GM21737 (cell line): ENCODE results near the gene AKR7A2.

Source experiments
- ATAC-seq: cut with Tn5 transposase; IDR thresholded peaks from one replicate; pipeline ENCODE4 v1.9.1; 2021; ENCODE audit warnings: mild to moderate bottlenecking, moderate library complexity; ENCODE audit not compliant: unreplicated experiment

Gene AKR7A2

GRCh38 chr1:19325958-19326747, 14.2 kb upstream of the AKR7A2 start:
- ATAC-seq: no peak

DNA sequence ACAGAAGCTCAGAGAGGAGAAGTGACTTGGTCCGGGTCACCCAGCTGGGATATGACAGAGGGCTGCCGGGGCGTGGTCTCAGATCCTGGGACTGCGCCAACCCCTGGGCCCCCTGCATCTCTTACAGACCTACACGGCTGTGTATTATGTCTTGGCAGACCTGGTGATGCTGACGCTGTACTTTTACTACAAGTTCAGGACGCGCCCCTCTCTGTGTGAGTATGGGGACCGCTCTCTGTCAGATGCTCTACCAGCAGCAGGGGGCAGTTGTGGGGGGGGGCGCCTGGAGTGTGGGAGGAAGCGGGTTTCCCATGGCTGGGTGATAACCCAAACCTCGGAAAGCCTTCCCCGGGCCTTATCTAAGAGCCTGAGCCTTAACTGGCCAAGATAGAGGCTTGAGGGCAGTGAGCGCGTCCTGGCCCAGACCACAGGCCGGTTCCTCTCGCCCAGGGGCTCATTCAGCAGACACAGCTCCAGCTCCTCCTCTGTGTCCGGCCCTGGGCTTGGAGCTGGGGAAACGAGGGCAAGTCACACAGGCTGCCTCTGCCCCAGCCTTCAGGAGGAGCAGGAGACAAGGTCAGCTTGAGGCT, 13.5 kb upstream of the AKR7A2 start:
- ATAC-seq: no peak

DNA sequence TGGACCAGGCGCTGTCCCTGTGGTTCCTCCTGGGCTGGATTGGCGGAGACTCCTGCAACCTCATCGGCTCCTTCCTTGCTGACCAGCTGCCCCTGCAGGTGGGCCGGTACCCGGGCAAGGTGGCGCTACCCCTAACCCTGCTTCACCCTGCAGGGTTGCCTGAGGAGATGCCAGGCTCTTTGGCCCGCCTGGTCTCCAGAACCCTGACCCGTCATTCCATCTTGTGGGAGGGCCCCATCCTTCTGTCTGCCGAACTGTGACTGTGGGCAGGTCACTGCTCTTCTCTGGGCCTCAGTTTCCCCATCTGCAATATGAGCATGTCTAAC, 12.7 kb upstream of the AKR7A2 start:
- no peak for ATAC-seq

DNA sequence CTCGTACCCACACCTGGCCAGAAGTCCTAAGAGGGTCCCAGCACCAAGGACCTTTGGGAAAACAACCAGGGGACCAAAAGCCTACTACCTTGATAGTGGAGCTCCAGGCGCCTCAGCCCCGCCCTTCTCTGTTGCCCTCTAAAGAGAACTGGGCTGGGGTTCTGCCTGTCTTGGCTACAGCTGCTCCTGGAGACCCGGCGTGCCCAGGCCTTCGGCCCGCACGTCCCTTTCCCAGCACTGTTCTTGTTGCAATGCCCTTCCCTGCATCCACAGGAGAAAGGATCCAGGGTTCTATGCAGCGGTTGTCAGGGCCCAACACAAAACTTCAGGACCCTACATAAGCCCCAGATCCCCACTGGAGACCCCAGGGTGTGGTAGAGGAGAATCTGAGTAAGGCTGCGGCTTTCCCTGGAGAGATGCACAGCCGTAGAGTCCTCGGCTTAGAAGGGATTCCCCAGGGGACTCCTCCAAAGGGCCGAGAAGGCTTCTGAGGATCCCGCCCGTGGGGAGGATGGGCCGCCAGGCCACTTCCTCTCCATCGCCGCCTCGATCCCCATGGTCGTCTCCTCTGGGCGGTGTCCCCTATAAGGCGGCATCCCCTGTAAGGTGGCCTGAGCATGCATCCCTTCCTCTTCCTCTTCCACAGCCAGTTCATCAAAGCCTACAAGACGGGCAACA, 12.2 kb upstream of the AKR7A2 start:
- ATAC-seq: no peak

DNA sequence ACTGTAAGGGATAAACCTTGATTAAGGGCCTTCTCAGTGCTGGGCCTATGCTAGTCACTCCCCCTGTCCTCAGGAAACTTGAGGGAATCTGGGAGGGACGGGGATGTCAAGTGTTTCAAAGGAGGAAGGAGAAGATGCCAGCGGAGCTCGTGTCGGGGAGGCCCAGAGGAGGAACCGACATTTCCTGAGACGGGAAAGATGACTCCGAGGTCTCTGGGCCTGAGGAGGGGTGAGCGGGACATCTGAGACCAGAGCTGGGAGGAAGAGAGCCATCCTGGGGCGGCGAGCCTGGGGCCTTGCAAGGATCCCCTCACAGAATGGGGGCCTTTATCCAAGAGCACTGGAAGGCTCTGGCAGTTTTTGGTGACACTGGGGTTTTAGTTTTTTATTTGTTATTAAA, 10.5 kb upstream of the AKR7A2 start:
- ATAC-seq: no peak

DNA sequence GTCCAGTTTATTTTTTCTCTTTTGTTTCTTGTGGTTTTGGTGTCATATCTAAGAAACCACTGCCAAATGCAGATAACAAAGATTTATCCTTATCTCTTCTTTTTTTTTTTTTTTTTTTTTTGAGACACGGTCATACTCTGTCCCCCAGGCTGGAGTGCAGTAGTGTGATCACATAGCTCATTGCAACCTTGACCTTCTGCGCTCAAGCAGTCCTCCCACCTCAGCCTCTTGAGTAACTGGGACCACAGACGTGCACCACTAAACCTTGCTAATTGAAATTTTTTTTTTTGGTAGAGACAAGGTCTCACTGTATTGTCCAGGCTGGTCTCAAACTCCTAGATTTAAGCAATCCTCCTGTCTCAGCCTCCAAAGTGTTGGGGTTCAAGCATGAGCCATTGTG, 9.1 kb upstream of the AKR7A2 start:
- no peak for ATAC-seq

GRCh38 chr1:19319196-19319595, 7.3 kb upstream of the AKR7A2 start:
- no peak for ATAC-seq

GRCh38 chr1:19317126-19317910, 5.4 kb upstream of the AKR7A2 start:
- ATAC-seq: no peak

- ATAC-seq: no peak
Measured at GRCh38 chr1:19315378-19316198, 3.6 kb upstream of the AKR7A2 start.

- no peak for ATAC-seq
Measured at GRCh38 chr1:19313961-19314882, 2.3 kb upstream of the AKR7A2 start.

- ATAC-seq: no peak
Measured at GRCh38 chr1:19313636-19313959, 1.7 kb upstream of the AKR7A2 start.

GRCh38 chr1:19312782-19313635, 1.1 kb upstream of the AKR7A2 start:
- ATAC-seq: peak; percentile 9

DNA sequence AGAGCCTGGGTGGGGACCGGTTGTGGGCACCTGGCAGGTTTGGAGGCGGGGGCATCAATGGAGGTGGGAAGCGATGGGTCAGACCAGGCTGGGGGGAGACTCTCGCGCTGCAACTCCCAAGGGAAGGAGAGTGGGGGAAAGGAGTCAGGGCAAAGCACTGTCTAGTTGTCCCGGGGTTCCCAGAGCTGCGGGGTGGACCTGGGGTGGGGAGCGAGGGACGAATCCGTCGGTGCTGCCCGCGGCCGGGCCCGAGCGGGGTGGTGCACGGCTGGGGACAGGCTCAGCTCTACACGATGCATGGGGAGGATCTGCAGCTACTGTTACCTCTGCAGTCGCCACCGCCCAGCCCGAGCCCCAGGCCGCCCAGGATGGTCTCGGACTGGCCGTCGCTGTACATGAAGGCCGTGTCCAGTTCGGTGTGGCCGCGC, 427 bp downstream of the AKR7A2 start:
- peak; percentile 1 for ATAC-seq

- ATAC-seq: no peak
Measured at GRCh38 chr1:19310720-19311502, 1.0 kb downstream of the AKR7A2 start.

GRCh38 chr1:19310061-19310460, 1.9 kb downstream of the AKR7A2 start:
- ATAC-seq: no peak

- ATAC-seq: no peak
Measured at GRCh38 chr1:19309123-19309813, 2.7 kb downstream of the AKR7A2 start.

DNA sequence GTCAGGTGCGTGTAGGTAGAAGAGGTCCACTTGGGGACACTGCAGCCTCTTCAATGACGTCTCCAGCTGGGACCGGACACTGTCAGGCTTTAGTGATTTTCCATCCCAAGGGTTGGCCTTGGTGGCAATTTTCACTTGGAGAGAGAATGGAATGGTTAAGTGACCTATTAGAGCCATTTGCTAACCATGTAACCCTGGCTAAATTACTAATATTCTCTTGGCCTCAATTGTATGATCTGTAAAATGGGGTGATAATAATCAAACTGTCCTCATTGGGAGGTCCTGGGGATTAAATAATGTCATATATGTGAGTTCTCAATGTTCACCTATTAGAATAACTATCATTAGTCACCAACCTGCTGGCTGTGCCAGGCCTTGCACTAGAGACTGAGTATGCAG, 3.4 kb downstream of the AKR7A2 start:
- no peak for ATAC-seq
